IMR-90 (cell line): ENCODE measurements around the gene GZF1. TPM values are rescaled to one million over a fixed set of nuclear protein-coding genes. Genes with fewer than 3 reads are reported as not detected.

Experiments used
- ATAC-seq: fragments of 200-7000 bp; cut with Tn5 transposase; 2 replicates; pipeline ENCODE4 v1.9.1; 2020; ENCODE audit warnings: low read depth, mild to moderate bottlenecking, moderate library complexity
- BruUV-seq: library from RNA; stranded (reverse); fragments of 400-500 nt; replicated peaks from 2 replicates; lab custom pipeline; 2021; lab: Mats Ljungman, UMichigan
- CTCF ChIA-PET: fragments of 300-600 bp; formaldehyde crosslinking; extraction: SDS; loops from one replicate; lab custom pipeline; 2021; ENCODE audit warnings: antibody characterized with exemption; lab: Yijun Ruan, JAX
- POLR2A ChIA-PET: fragments of 300-600 bp; sonication (Branson Sonifier 250); formaldehyde crosslinking; loops from one replicate; lab custom pipeline; 2022; ENCODE audit warnings: antibody characterized with exemption; ENCODE audit not compliant: unreplicated experiment; lab: Charles Lee
- DNase-seq: peaks from one replicate; pipeline ENCODE4 v3.0.0; 2013
- H2AFZ ChIP-seq: replicated peaks from 2 replicates; pipeline ENCODE3; 2013; ENCODE audit warnings: low read length, mild to moderate bottlenecking; ENCODE audit not compliant: poor library complexity
- H2AK5ac ChIP-seq: 2 replicates; pipeline ENCODE4 v1.6.1; 2013; ENCODE audit warnings: low read depth, low read length, inconsistent platforms
- H2AK9ac ChIP-seq: replicated peaks from 2 replicates; pipeline ENCODE3; 2013; ENCODE audit warnings: mild to moderate bottlenecking, low read depth, low read length, moderate library complexity; ENCODE audit not compliant: poor library complexity
- H2BK120ac ChIP-seq: 2 replicates; pipeline ENCODE4 v1.6.1; 2013; ENCODE audit warnings: low read depth, low read length, inconsistent platforms
- H2BK15ac ChIP-seq: 3 replicates; pipeline ENCODE4 v1.6.1; 2013; ENCODE audit warnings: low read depth, low read length, inconsistent platforms
- H2BK20ac ChIP-seq: 2 replicates; pipeline ENCODE4 v1.6.1; 2013; ENCODE audit warnings: low read depth, mild to moderate bottlenecking, inconsistent platforms, low read length, moderate library complexity
- H2BK5ac ChIP-seq: 2 replicates; pipeline ENCODE4 v1.6.1; 2013; ENCODE audit warnings: mild to moderate bottlenecking, low read depth, low read length, inconsistent platforms; ENCODE audit not compliant: poor library complexity, severe bottlenecking
- H3K14ac ChIP-seq: replicated peaks from 2 replicates; pipeline ENCODE4 v1.6.1; 2013; ENCODE audit warnings: low read depth, low read length, inconsistent platforms
- H3K18ac ChIP-seq: 2 replicates; pipeline ENCODE4 v1.6.1; 2013; ENCODE audit warnings: low read depth, low read length, control low read depth
- H3K23ac ChIP-seq: 2 replicates; pipeline ENCODE4 v1.6.1; 2013; ENCODE audit warnings: low read depth, low read length, inconsistent platforms
- H3K27ac ChIP-seq: 2 replicates; pipeline ENCODE4 v1.5.1; 2013; ENCODE audit warnings: mild to moderate bottlenecking, control low read depth, low read length; ENCODE audit not compliant: insufficient read depth
- H3K27me3 ChIP-seq: 2 replicates; pipeline ENCODE4 v1.6.1; 2013; ENCODE audit warnings: low read length; ENCODE audit not compliant: control insufficient read depth, insufficient read depth
- H3K36me3 ChIP-seq: 2 replicates; pipeline ENCODE4 v1.6.1; 2013; ENCODE audit warnings: low read length, mixed read lengths; ENCODE audit not compliant: control insufficient read depth, insufficient read depth
- H3K4ac ChIP-seq: 2 replicates; pipeline ENCODE4 v1.6.1; 2013; ENCODE audit warnings: low read depth, low read length, inconsistent platforms
- H3K4me1 ChIP-seq: 2 replicates; pipeline ENCODE4 v1.6.1; 2013; ENCODE audit warnings: low read length, mixed read lengths; ENCODE audit not compliant: control insufficient read depth, insufficient read depth
- H3K4me2 ChIP-seq: 2 replicates; pipeline ENCODE4 v1.6.1; 2013; ENCODE audit warnings: low read depth, mild to moderate bottlenecking, control low read depth, low read length, moderate library complexity
- H3K4me3 ChIP-seq: 2 replicates; pipeline ENCODE4 v1.5.1; 2013; ENCODE audit warnings: low read depth, mild to moderate bottlenecking, control low read depth, low read length, moderate library complexity; ENCODE audit not compliant: insufficient read depth
- H3K56ac ChIP-seq: 2 replicates; pipeline ENCODE4 v1.6.1; 2013; ENCODE audit warnings: low read length, inconsistent platforms; ENCODE audit not compliant: insufficient read depth; ENCODE audit errors: extremely low read depth
- H3K79me1 ChIP-seq, 2 experiments: 2 replicates each; pipeline ENCODE4 v1.6.1; 2013; ENCODE audit warnings: low read length in 2 of 2, inconsistent platforms in 1 of 2, low read depth in 1 of 2
- H3K9ac ChIP-seq: 2 replicates; pipeline ENCODE4 v1.6.1; 2013; ENCODE audit warnings: low read depth, low read length, control low read depth
- H3K9me1 ChIP-seq: 2 replicates; pipeline ENCODE4 v1.6.1; 2013; ENCODE audit warnings: low read length, inconsistent platforms; ENCODE audit not compliant: insufficient read depth
- H3K9me3 ChIP-seq: 2 replicates; pipeline ENCODE4 v1.6.1; 2013; ENCODE audit warnings: low read length; ENCODE audit not compliant: control insufficient read depth, insufficient read depth
- H4K20me1 ChIP-seq: 2 replicates; pipeline ENCODE4 v1.6.1; 2013; ENCODE audit warnings: low read length, inconsistent platforms; ENCODE audit not compliant: insufficient read depth
- H4K5ac ChIP-seq: 2 replicates; pipeline ENCODE4 v1.6.1; 2013; ENCODE audit warnings: mild to moderate bottlenecking, low read depth, low read length, control low read depth
- H4K8ac ChIP-seq, 2 experiments: 2 replicates each; pipeline ENCODE4 v1.6.1; 2013; ENCODE audit warnings: low read depth in 2 of 2, low read length in 2 of 2, control low read depth in 1 of 2, inconsistent platforms in 1 of 2
- H4K91ac ChIP-seq: 2 replicates; pipeline ENCODE4 v1.6.1; 2013; ENCODE audit warnings: low read depth, low read length, inconsistent platforms; ENCODE audit not compliant: insufficient read depth
- CHD1 ChIP-seq: IDR thresholded peaks from 2 replicates; pipeline ENCODE4 v1.6.1; 2012; ENCODE audit warnings: low read depth, low read length, improper control_type of control experiment
- RAD21 ChIP-seq: IDR thresholded peaks from 2 replicates; pipeline ENCODE4 v1.6.1; 2012; ENCODE audit warnings: low read length, improper control_type of control experiment
- WGBS, 2 experiments: methylation state at CpG; one replicate each; pipeline versions ENCODE4 v1.1.5 to v1.1.7; 2013; ENCODE audit warnings: missing lambda C conversion rate in 2 of 2; ENCODE audit not compliant: insufficient read length in 1 of 2; ENCODE audit errors: extremely low coverage in 2 of 2; 5-methylcytosine and 5-hydroxymethylcytosine counted together
- dilution Hi-C: fragments of 300-500 bp; cut with HindIII; formaldehyde crosslinking; loops from one replicate; pipeline ENCODE4 v1.14.3; 2018; ENCODE audit warnings: low sequenced_read_pairs; ENCODE audit not compliant: unreplicated experiment
- in situ Hi-C: fragments of 300-500 bp; cut with MboI; formaldehyde crosslinking; loops from 3 replicates; pipeline ENCODE4 v1.14.3; 2019; ENCODE audit warnings: low sequenced_read_pairs, inconsistent platforms, mixed read lengths
- intact Hi-C: fragments of 100-400 bp; cut with micrococcal nuclease; formaldehyde crosslinking; loops from 2 replicates; pipeline ENCODE4 v1.10.0; 2022
- polyA plus RNA-seq, 3 experiments: library from polyadenylated mRNA; depleted of rRNA; stranded (reverse); fragments of >200 nt; gene quantifications; 2 replicates each; pipeline ENCODE4 v1.2.3, GENCODE V29; 2012; ENCODE audit warnings: low replicate concordance in 1 of 3
- total RNA-seq: library from RNA; depleted of rRNA; stranded (reverse); fragments of >200 nt; gene quantifications from 2 replicates; pipeline ENCODE4 v1.2.3, GENCODE V29; 2012

Gene GZF1
- total and polyA plus RNA-seq, 2 of the 4 experiments (the other 2 are of a cell fraction): 23.7 to 24.7 TPM

- no peak for TF ChIP-seq RAD21
These were observed 37.7 kb downstream of the GZF1 start (continued) for GRCh38 chr20:23399568-23400241.

- H4K91ac ChIP-seq: no peak overlapping the region
- no peak for DNase-seq
- H3K56ac ChIP-seq: no peak overlapping the region
- WGBS, 2 experiments: no CpG with 5 or more reads among the region's 5 CpGs
- peaks cover 19% of the 10 kb centered on the region for H4K20me1 ChIP-seq
- ATAC-seq: no peak
- in situ Hi-C loops: no loop called here
- no peak overlapping the region for H4K8ac ChIP-seq
- no peak overlapping the region for H3K4ac ChIP-seq
- H3K23ac ChIP-seq: no peak overlapping the region
- no peak overlapping the region for H2AK5ac ChIP-seq
- no peaks in the 10 kb centered on the region for H3K9me3 ChIP-seq
- no peak overlapping the region for H2AFZ ChIP-seq
- ChIA-PET CTCF (interaction anchor here (0.6 kb wide), 3 partner anchors 651 to 1983 kb away, joined by 4 to 7 read pairs (median 4); no protein-coding TSS in a partner anchor), POLR2A (no interaction called here)
- no peak overlapping the region for H2BK15ac ChIP-seq
- H2BK120ac ChIP-seq: no peak overlapping the region
- H3K27me3 ChIP-seq: no peaks in the 10 kb centered on the region
- H2BK5ac ChIP-seq: no peak overlapping the region
- no peak overlapping the region for H3K18ac ChIP-seq
- TF ChIP-seq CHD1: no peak
- H3K4me2 ChIP-seq: no peak overlapping the region
- dilution Hi-C loops: no loop called here
- H3K9me1 ChIP-seq: peaks cover 12% of the 10 kb centered on the region
- no peak overlapping the region for H2BK20ac ChIP-seq
- peaks cover 3% of the 10 kb centered on the region for H3K36me3 ChIP-seq
- BruUV-seq: no TSS peak
- intact Hi-C loops: loop anchor here (5.0 kb wide), 1 partner anchor 34 kb away; no protein-coding TSS in a partner anchor
- no peak overlapping the region for H3K9ac ChIP-seq
- peaks cover 27 to 68% of the 10 kb centered on the region in 2 experiments for H3K79me1 ChIP-seq
- H3K4me1 ChIP-seq: peaks cover 13% of the 10 kb centered on the region
- no peak overlapping the region for H3K4me3 ChIP-seq
- no peak overlapping the region for H4K5ac ChIP-seq
- no peak overlapping the region for H3K14ac ChIP-seq
- no peak overlapping the region for H2AK9ac ChIP-seq
- no peak overlapping the region for H3K27ac ChIP-seq
These were observed 39.1 kb downstream of the GZF1 start for GRCh38 chr20:23401051-23401450.
